A549 (cell line): ENCODE data around the gene EML4. TPM values are rescaled to one million over a fixed set of nuclear protein-coding genes. Genes with fewer than 3 reads are reported as not detected.
A peak's percentile ranks its signal among the peaks of the same experiment; 100 is the strongest.

ENCODE experiments used
- ATAC-seq, 2 experiments: fragments of 200-7000 bp in 1 of 2; fragments of >200 bp in 1 of 2; cut with Nextera tagmentation in 1 of 2; cut with Tn5 transposase in 1 of 2; 3 replicates each; pipeline versions ENCODE4 v1.8.0 to v1.9.1; 2018 to 2020; ENCODE audit warnings: mild to moderate bottlenecking in 1 of 2, moderate library complexity in 1 of 2
- CTCF ChIA-PET: fragments of 300-600 bp; sonication (Branson Sonifier 250); formaldehyde crosslinking; extraction: SDS; loops from one replicate; lab custom pipeline; 2021; ENCODE audit warnings: antibody characterized with exemption, inconsistent platforms; lab: Yijun Ruan, JAX
- POLR2A ChIA-PET: fragments of 350-600 bp; formaldehyde crosslinking; extraction: SDS; loops from one replicate; lab custom pipeline; 2021; ENCODE audit warnings: antibody characterized with exemption, inconsistent platforms; lab: Yijun Ruan, JAX
- DNase-seq, 2 experiments: peaks; one replicate each; pipeline versions ENCODE4 v3.0.0 to v3.0.0-alpha.2; 2011 to 2016; ENCODE audit warnings: low read depth in 1 of 2, low spot score in 1 of 2
- FAIRE-seq: peaks from 2 replicates; lab custom pipeline; 2011; peaks lifted over from hg19 to GRCh38; lab: Jason Lieb, UNC
- H3K27ac ChIP-seq, 2 experiments: fragments of >200 bp; sonication (Bioruptor Twin); formaldehyde crosslinking; 3 replicates each; pipeline ENCODE4 v1.5.1; 2016 to 2017
- H3K4me1 ChIP-seq: fragments of >200 bp; sonication (Bioruptor Twin); formaldehyde crosslinking; 3 replicates; pipeline ENCODE4 v1.6.1; 2016
- H3K4me2 ChIP-seq: fragments of >200 bp; sonication (Bioruptor Twin); formaldehyde crosslinking; 3 replicates; pipeline ENCODE4 v1.6.1; 2016
- H3K4me3 ChIP-seq: fragments of >200 bp; sonication (Bioruptor Twin); formaldehyde crosslinking; 3 replicates; pipeline ENCODE4 v1.5.1; 2016
- H3K9me3 ChIP-seq: fragments of >200 bp; sonication (Bioruptor Twin); formaldehyde crosslinking; 3 replicates; pipeline ENCODE4 v1.6.1; 2016
- EP300 ChIP-seq, 2 experiments: fragments of >200 bp; sonication (Bioruptor Twin); formaldehyde crosslinking; IDR thresholded peaks; 2 replicates in 1 of 2; 3 replicates in 1 of 2; pipeline ENCODE4 v1.6.1; 2016 to 2017
- ESRRA ChIP-seq: fragments of 150-350 bp; IDR thresholded peaks from 2 replicates; pipeline ENCODE4 v1.6.1; 2014; ENCODE audit warnings: mild to moderate bottlenecking, low read length, borderline replicate concordance
- GATA3 ChIP-seq: IDR thresholded peaks from 2 replicates; pipeline ENCODE4 v1.6.1; 2012; ENCODE audit warnings: borderline replicate concordance
- HDAC2 ChIP-seq: fragments of 200-600 bp; sonication (generic); IDR thresholded peaks from 2 replicates; pipeline ENCODE4 v1.6.1; 2016
- HES2 ChIP-seq: fragments of >200 bp; sonication (Bioruptor Twin); formaldehyde crosslinking; IDR thresholded peaks from 2 replicates; pipeline ENCODE4 v1.6.1; 2016
- HEYL ChIP-seq: fragments of 250-450 bp; sonication (Bioruptor Pico); IDR thresholded peaks from 2 replicates; pipeline ENCODE4 v1.8.0; 2021; ENCODE audit warnings: mild to moderate bottlenecking, moderate library complexity
- HOXA7 ChIP-seq: fragments of 250-450 bp; sonication (Bioruptor Pico); IDR thresholded peaks from 2 replicates; pipeline ENCODE4 v1.5.0; 2020; ENCODE audit warnings: mild to moderate bottlenecking, moderate library complexity
- HOXB13 ChIP-seq: fragments of 250-450 bp; sonication (Bioruptor Pico); IDR thresholded peaks from 2 replicates; pipeline ENCODE4 v1.5.0; 2020; ENCODE audit warnings: low read depth, mild to moderate bottlenecking, moderate library complexity
- KDM5A ChIP-seq: fragments of 200-600 bp; sonication (generic); IDR thresholded peaks from 2 replicates; pipeline ENCODE4 v1.6.1; 2016; ENCODE audit warnings: antibody characterized with exemption, mild to moderate bottlenecking
- MAFK ChIP-seq: fragments of 450-650 bp; IDR thresholded peaks from 2 replicates; pipeline ENCODE4 v1.6.1; 2014; ENCODE audit not compliant: partially characterized antibody
- MAX ChIP-seq: IDR thresholded peaks from 2 replicates; pipeline ENCODE4 v1.6.1; 2012
- NPAS2 ChIP-seq: fragments of 250-450 bp; sonication (Bioruptor Pico); IDR thresholded peaks from 2 replicates; pipeline ENCODE4 v1.8.0; 2022; ENCODE audit warnings: mild to moderate bottlenecking, moderate library complexity, borderline replicate concordance
- PBX3 ChIP-seq: IDR thresholded peaks from 2 replicates; pipeline ENCODE4 v1.6.1; 2012
- POLR2A ChIP-seq: IDR thresholded peaks from 2 replicates; pipeline ENCODE4 v1.6.1; 2012; ENCODE audit warnings: mild to moderate bottlenecking, low read length
- RCOR1 ChIP-seq: fragments of 150-350 bp; IDR thresholded peaks from 2 replicates; pipeline ENCODE4 v1.6.1; 2014; ENCODE audit warnings: antibody characterized with exemption, low read length, low read depth
- SMC3 ChIP-seq: fragments of >200 bp; sonication (Bioruptor Twin); formaldehyde crosslinking; IDR thresholded peaks from 3 replicates; pipeline ENCODE4 v1.6.1; 2018; ENCODE audit warnings: inconsistent platforms
- TP53 ChIP-seq: fragments of 250-450 bp; sonication (Bioruptor Pico); IDR thresholded peaks from 2 replicates; pipeline ENCODE4 v1.5.0; 2021; ENCODE audit warnings: mild to moderate bottlenecking, moderate library complexity
- USF2 ChIP-seq: fragments of 450-650 bp; IDR thresholded peaks from 2 replicates; pipeline ENCODE4 v1.6.1; 2014; ENCODE audit warnings: antibody characterized with exemption
- WGBS: methylation state at CpG from one replicate; pipeline ENCODE4 v1.1.6; 2017; ENCODE audit errors: missing lambda C conversion rate; 5-methylcytosine and 5-hydroxymethylcytosine counted together
- polyA plus RNA-seq, 4 experiments: library from polyadenylated mRNA; depleted of rRNA in 3 of 4; stranded (reverse); fragments of >200 nt; fragmentation: RNase III in 1 of 4; extraction: RNeasy Plus Mini Kit Qiagen cat#74134 plus additional on column Dnase treatment in 1 of 4; gene quantifications; 2 replicates in 3 of 4; 3 replicates in 1 of 4; pipeline ENCODE4 v1.2.3, GENCODE V29; 2011 to 2017
- TF ChIP-seq, protein P1 (sequence below): fragments of 250-450 bp; sonication (Bioruptor Pico); IDR thresholded peaks from 2 replicates; pipeline ENCODE4 v1.5.0; 2020; ENCODE audit warnings: low read depth, mild to moderate bottlenecking, moderate library complexity
- TF ChIP-seq, protein P2 (sequence below): IDR thresholded peaks from 2 replicates; pipeline ENCODE4 v1.6.1; 2012; ENCODE audit warnings: low read depth, borderline replicate concordance
- TF ChIP-seq, protein P3 (sequence below): fragments of 200-600 bp; sonication (generic); IDR thresholded peaks from 2 replicates; pipeline ENCODE4 v1.6.1; 2016; ENCODE audit warnings: antibody characterized with exemption, mild to moderate bottlenecking, moderate library complexity

Gene EML4
- polyA plus RNA-seq, 2 of the 4 experiments (the other 2 are of a cell fraction) = 34.6 to 130 TPM

GRCh38 chr2:42183775-42184174, 14.6 kb downstream of the EML4 start:
- no peaks in the 10 kb centered on the region for H3K9me3 ChIP-seq
- H3K4me1 ChIP-seq = peaks cover 24% of the 10 kb centered on the region
- ATAC-seq (no peak), DNase-seq (no peak), FAIRE-seq (no peak)
- H3K27ac ChIP-seq = no peak overlapping the region
- H3K4me3 ChIP-seq = no peak overlapping the region
- no peak for TF ChIP-seq TP53
- TF ChIP-seq, protein P1, sequence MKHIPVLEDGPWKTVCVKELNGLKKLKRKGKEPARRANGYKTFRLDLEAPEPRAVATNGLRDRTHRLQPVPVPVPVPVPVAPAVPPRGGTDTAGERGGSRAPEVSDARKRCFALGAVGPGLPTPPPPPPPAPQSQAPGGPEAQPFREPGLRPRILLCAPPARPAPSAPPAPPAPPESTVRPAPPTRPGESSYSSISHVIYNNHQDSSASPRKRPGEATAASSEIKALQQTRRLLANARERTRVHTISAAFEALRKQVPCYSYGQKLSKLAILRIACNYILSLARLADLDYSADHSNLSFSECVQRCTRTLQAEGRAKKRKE (CRISPR knock-in tag) = no peak
- ChIA-PET CTCF (interaction anchor here (1.0 kb wide), 1 partner anchor 87 kb away, joined by 3 read pairs; no protein-coding TSS in a partner anchor), POLR2A (no interaction called here)
- peak overlapping the region; percentile 20; the same call in 2 of the 3 replicates for H3K4me2 ChIP-seq
- WGBS = 68% methylated on average over 1 of the region's 1 CpG

DNA sequence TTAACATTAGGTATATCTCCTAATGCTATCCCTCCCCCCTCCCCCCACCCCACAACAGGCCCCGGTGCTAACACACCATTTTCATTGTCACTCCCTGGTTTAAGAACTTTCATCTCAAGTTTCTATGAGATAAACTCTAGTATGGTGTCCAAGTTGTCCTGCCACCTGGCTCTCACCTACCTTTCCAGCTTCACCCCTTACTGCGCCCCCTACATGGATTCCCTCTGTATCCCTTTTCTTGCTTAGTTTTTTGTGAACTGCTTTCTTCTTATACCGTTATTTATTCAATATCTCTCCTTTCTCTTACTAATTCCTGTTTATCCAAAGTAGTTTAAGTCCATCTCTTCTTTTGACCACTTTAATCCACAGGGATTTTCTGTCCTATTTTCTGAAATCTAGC, 15.2 kb downstream of the EML4 start:
- H3K27ac ChIP-seq = no peak overlapping the region
- no peaks in the 10 kb centered on the region for H3K9me3 ChIP-seq
- H3K4me2 ChIP-seq = no peak overlapping the region
- DNase-seq = no peak
- WGBS = 89% methylated on average over 3 of the region's 3 CpGs
- TF ChIP-seq HEYL (CRISPR knock-in tag) = no peak
- TF ChIP-seq, protein P2, sequence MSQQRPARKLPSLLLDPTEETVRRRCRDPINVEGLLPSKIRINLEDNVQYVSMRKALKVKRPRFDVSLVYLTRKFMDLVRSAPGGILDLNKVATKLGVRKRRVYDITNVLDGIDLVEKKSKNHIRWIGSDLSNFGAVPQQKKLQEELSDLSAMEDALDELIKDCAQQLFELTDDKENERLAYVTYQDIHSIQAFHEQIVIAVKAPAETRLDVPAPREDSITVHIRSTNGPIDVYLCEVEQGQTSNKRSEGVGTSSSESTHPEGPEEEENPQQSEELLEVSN = no peak
- TF ChIP-seq MAX = no peak
- no peak for TF ChIP-seq HOXA7 (CRISPR knock-in tag)
- TF ChIP-seq GATA3 = no peak
- H3K4me1 ChIP-seq = peaks cover 24% of the 10 kb centered on the region
- ChIA-PET CTCF (no interaction called here), POLR2A (no interaction called here)
- no peak for ATAC-seq
- no peak for FAIRE-seq
- no peak overlapping the region for H3K4me3 ChIP-seq

GRCh38 chr2:42185220-42185921, 16.2 kb downstream of the EML4 start:
- WGBS = 85% methylated on average over 5 of the region's 5 CpGs
- peaks cover 28% of the 10 kb centered on the region for H3K4me1 ChIP-seq
- POLR2A ChIA-PET = no interaction called here
- H3K9me3 ChIP-seq = no peaks in the 10 kb centered on the region
- no peak for FAIRE-seq
- H3K27ac ChIP-seq = no peak overlapping the region
- no peak for DNase-seq
- TF ChIP-seq ESRRA (no peak), GATA3 (no peak), MAFK (no peak), POLR2A (no peak), HOXB13 (CRISPR knock-in tag) (no peak), SMC3 (no peak), HEYL (CRISPR knock-in tag) (no peak), PBX3 (no peak), EP300 (IDR thresholded peaks at IDR 0.05) (no peak), RCOR1 (no peak), KDM5A (no peak), HDAC2 (no peak), HES2 (no peak), USF2 (no peak), HOXA7 (CRISPR knock-in tag) (no peak), NPAS2 (CRISPR knock-in tag) (no peak)
- TF ChIP-seq, protein P3, sequence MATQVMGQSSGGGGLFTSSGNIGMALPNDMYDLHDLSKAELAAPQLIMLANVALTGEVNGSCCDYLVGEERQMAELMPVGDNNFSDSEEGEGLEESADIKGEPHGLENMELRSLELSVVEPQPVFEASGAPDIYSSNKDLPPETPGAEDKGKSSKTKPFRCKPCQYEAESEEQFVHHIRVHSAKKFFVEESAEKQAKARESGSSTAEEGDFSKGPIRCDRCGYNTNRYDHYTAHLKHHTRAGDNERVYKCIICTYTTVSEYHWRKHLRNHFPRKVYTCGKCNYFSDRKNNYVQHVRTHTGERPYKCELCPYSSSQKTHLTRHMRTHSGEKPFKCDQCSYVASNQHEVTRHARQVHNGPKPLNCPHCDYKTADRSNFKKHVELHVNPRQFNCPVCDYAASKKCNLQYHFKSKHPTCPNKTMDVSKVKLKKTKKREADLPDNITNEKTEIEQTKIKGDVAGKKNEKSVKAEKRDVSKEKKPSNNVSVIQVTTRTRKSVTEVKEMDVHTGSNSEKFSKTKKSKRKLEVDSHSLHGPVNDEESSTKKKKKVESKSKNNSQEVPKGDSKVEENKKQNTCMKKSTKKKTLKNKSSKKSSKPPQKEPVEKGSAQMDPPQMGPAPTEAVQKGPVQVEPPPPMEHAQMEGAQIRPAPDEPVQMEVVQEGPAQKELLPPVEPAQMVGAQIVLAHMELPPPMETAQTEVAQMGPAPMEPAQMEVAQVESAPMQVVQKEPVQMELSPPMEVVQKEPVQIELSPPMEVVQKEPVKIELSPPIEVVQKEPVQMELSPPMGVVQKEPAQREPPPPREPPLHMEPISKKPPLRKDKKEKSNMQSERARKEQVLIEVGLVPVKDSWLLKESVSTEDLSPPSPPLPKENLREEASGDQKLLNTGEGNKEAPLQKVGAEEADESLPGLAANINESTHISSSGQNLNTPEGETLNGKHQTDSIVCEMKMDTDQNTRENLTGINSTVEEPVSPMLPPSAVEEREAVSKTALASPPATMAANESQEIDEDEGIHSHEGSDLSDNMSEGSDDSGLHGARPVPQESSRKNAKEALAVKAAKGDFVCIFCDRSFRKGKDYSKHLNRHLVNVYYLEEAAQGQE = no peak
- TF ChIP-seq, all 56 proteins: peak for 0
- Histone ChIP-seq H3K4me2 (no peak overlapping the region), H3K4me3 (no peak overlapping the region)
- CTCF ChIA-PET = interaction anchor here (0.6 to 1.9 kb wide), 2 partner anchors 89 to 262 kb away, joined by 3 to 5 read pairs; no protein-coding TSS in a partner anchor
- ATAC-seq = no peak
